Stimulated activated CD4-positive, alpha-beta T cell treated with anti-CD3 and anti-CD28 coated beads, Interleukin-1b, Interleukin-23, amount 100 ng/mL, for 4 hours (primary cell): ENCODE results near the gene ZFTA.
A peak's percentile ranks its signal among the peaks of the same experiment; 100 is the strongest.

Experiments
- DNase-seq, 2 donors: peaks; one replicate each; pipeline ENCODE4 v3.0.0-alpha.2; 2020; ENCODE audit warnings: low read depth in 2 of 2

The ZFTA gene

DNA sequence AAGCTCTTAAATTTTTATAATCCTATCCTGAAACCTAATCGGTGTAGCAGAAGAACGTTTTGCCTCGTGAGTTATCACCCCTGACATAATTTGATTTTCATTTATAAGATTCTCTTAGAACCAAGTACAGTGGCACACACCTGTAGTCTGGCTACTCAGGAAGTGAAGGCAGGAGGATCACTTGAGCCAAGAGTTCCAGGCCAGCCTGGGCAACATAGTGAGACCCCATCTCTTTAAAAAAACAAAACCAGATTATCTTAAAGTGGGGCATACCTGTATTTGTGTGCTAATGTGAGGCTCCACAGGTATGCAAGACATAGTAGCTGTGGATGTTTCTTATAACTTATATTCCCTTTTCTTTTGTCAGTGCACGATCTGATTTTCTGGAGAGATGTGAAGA, 19.0 kb downstream of the ZFTA start:
- DNase-seq: no peak

DNA sequence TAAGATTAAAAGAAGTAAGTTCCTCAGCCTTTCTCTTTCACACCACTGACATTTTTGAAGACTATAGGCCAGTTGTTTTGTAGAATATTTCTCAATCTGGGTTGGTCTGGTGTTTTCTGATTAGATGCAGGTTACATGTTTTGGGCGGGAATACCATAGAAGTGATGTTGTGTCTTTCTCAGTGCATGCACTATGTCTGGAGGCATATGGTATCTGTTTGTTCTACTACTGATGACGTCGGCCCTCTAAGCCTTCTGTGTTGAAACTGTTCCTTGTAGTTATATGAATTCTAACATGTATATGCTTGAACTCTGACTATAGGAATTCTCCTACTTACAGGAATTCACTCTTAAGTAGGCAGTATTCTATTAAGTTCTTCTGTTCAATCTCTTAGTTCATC, 21.6 kb downstream of the ZFTA start:
- no peak for DNase-seq

DNA sequence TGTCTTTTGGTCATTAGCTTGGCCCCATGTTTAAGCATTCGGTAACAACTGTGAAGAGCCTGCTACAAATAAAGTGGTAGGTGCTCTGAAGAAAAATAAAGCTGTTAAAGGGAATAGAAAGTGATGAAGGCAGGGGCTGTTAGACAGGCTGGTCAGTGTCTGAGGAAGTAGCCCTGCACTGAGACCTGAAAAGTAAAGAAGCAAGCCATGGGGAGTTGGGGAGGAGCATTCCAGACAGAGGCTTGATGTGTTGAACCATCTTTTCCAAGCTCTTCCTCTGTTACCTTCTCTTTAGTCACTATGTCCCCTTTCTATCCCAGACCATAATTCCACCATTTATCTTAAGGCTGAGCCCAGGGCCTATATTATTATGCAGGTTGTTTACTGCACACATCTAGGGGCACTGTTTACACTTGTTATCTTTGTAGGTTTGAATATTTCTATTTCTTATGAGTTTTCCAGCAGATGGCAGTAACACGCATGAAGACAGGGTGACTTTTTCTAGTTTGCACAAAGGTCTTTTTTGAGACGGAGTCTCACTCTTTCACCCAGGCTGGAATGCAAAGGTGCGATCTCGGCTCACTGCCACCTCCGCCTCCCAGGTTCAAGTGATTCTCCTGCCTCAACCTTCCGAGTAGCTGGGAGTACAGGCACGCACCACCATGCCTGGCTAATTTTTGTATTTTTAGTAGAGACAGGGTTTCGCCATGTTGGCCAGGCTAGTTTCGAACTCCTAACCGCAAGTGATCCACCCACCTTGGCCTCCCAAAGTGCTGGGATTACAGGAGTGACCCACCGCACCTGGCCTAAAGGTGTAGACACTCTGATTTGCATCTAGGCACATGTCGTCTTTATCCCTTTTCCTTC, 23.0 kb downstream of the ZFTA start:
- DNase-seq: no peak

DNA sequence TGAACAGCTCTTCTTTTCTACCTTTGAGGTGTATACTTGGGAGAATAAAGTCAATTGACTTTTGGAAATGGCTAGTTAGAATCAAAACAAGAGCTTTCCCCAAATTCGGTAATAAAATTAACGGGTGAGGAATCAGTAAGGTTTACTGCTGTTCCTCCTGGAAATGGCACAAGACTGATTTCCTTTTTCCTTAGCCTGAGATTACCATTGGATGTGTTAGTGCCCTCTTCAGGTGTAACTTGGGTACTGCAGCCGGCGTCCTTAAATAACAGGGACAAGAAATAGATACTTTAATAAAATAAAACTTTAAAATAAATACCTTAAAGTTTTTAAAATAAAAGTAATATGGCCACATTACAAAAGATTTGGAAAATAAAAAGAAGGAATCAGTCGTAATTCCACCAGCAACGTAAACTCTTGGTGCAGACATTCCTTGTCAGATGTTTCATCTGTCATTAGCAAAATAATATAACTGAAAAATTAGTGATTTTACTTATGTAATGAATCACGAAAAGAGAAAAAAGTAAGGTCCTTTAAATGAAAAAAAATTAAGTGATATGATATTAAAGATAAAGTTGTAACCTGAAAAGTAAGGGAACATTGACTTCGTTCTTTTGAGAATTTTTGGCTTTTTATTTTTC, 29.7 kb downstream of the ZFTA start:
- DNase-seq: peak; percentile 57 to 68

DNA sequence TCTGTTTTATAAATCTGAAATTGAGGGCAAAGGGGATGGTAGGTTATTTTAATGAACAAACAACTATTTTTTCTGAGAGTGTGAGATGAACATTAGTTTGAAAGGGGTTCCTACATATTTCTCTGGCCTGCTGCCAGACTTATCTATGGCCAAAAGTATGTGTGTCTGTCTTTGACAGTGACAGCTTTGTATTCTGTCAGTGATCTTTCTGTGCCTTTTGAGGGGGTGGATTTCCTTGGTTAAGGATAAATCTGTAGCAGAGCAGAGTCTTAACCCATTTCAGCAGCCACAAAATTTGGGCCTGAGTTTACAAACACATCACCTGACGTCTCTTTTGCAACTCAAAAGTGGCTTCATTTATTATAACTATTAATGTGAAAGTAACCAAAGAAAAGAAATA, 30.9 kb downstream of the ZFTA start:
- no peak for DNase-seq

DNA sequence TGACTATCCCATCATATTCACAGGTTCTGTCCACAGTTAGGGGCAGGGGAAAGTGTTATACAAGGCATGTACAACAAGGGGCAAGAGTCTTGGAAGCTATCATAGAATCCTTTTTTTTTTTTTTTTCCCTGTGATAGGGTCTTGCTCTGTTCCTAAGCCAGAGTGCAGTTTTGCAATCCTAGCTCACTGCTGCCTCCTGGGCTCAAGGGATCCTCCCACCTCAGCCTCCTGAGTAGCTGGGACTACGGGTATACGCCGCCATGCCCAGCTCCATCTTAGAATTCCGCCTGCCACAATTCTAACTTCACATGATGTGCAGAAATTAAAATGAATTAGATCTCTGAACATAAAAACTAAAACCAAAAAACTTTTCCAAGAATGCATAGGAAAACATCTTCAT, 31.7 kb downstream of the ZFTA start:
- no peak for DNase-seq

DNA sequence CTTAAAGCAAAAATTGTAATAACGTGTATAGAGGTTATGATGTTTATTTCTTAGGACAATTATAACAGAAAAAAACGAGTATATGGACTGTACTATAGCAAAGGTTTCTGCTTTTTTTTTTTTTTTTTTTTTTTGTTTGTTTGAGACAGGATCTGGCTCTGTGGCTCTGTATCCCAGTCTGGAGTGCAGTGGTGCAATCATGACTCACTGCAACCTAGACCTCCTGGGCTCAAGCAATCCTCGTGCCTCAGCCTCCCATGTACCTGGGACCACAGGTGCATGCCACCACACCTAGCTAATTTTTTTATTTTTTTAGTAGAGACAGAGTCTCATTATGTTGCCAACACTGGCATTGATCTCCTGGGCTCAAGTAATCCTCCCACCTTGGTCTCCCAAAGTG, 39.2 kb downstream of the ZFTA start:
- no peak for DNase-seq

DNA sequence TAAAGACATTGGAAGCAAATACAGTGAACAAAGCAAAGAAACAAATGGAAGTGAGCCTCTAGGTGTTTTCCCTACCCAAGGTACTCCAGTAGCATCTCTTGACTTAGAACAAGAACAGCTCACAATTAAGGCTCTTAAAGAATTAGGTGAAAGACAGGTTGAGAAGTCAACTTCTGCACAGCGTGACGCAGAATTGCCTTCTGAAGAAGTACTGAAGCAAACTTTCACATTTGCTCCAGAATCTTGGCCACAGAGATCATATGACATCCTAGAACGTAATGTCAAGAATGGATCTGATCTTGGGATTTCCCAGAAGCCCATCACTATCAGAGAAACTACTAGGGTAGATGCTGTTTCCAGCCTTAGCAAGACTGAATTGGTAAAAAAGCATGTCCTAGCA, 48.0 kb downstream of the ZFTA start:
- no peak for DNase-seq

DNA sequence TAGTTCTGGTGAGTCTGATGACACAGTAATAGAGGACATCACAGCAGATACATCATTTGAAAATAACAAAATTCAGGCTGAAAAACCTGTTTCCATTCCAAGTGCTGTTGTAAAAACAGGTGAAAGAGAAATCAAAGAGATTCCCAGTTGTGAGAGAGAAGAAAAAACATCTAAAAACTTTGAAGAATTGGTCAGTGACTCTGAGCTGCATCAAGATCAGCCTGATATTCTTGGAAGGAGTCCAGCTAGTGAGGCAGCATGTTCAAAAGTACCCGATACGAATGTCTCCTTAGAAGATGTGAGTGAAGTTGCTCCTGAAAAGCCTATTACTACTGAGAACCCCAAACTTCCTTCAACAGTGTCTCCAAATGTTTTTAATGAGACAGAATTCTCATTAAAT, 48.6 kb downstream of the ZFTA start:
- no peak for DNase-seq

DNA sequence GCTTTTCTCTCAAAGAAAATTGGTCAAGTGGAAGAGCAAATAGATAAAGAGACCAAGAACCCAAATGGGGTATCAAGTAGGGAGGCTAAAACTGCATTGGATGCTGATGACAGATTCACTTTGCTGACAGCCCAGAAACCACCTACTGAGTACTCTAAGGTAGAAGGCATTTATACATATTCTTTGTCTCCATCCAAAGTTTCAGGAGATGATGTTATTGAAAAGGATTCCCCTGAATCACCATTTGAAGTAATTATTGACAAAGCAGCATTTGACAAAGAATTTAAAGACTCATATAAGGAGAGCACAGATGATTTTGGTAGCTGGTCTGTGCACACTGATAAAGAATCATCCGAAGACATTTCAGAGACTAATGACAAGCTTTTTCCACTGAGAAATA, 49.6 kb downstream of the ZFTA start:
- no peak for DNase-seq
